NCI-H748 (cell line): Measurements from ENCODE around the gene ACOX1.
A peak's percentile ranks its signal among the peaks of the same experiment; 100 is the strongest.

Source experiments
- DNase-seq: peaks from one replicate; lab custom pipeline; 2025; ENCODE audit not compliant: unreplicated experiment; lab: John Stamatoyannopoulos, UW

Gene ACOX1

DNA sequence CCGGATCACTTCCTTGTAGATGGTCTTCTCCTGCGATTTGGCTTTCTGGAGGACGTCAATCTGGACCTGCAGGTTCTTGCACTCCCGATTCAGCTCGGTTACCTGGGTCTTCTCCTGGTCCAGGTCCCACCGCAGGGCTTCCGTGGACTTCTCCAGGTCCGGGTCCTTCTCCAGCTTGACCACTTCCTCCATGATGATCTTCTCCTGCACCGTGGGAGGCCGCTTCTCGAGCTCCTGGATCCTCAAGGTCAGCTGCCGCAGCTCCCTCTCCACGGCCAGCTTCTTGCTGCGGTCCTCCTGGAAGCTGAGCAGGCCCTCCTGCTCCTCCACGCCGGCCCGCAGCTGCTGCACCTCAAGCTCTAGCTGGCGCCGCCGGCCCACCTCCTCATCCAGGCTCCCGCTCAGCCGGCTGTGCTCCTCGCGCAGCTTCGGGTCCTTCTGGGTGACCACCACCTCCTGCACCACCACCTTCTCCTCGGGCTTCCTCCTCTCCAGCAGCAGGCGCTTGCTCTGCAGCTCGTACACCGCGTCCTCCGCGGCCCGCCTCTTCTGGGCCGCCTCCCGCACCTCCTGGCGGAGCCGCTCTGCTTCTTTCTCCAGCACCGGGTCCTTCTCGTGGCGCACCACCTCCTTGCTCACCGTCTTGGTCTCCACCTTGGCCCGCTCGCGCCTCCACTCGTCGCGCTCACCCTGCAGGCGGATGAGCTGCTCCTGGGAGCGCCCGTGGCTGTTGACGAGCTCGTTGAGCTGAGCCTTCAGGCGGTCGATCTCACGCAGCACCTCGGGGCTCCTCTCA, 29.9 kb upstream of the ACOX1 start:
- DNase-seq: no peak

GRCh38 chr17:76008208-76008607, 29.2 kb upstream of the ACOX1 start:
- no peak for DNase-seq

DNA sequence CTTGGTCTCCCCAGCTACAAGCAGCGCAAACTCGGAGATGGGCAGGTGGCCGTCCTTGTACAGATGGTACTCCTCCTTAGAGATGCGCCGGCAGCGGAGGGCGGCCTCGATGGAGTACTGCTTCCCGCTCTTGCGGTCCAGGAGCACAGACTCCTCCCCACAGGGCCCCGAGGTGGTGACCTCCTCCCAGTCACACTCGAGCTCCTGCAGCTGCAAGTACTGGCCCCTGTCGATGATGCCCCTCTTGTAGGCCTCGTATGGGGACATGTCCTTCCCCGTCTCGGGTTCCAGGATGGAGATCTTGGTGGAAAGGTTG, 28.8 kb upstream of the ACOX1 start:
- no peak for DNase-seq

- no peak for DNase-seq
Measured at GRCh38 chr17:76007131-76007849, 28.3 kb upstream of the ACOX1 start.

GRCh38 chr17:76005263-76006149, 26.5 kb upstream of the ACOX1 start:
- DNase-seq: peak; percentile 68

- no peak for DNase-seq
Measured at GRCh38 chr17:76004750-76005262, 25.8 kb upstream of the ACOX1 start.

DNA sequence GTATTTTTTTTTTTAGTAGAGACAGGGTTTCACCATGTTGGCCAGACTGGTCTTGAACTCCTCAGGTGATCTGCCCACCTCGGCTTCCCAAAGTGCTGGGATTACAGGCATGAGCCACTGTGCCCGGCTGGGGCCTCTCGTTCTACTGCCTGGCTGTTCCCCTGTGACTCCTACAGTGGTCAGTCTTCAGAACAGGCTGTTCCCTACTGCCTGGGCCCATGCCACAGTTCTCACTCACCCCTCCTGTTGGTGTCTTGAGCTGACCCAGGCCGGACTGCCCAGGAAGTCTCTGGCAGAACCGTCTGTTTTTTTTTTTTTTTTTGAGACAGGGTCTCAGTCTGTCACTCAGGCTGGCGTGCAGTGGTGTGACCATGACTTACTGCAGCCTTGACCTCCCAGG, 24.9 kb upstream of the ACOX1 start:
- DNase-seq: no peak

- no peak for DNase-seq
Measured at GRCh38 chr17:76002100-76002499, 23.1 kb upstream of the ACOX1 start.

DNA sequence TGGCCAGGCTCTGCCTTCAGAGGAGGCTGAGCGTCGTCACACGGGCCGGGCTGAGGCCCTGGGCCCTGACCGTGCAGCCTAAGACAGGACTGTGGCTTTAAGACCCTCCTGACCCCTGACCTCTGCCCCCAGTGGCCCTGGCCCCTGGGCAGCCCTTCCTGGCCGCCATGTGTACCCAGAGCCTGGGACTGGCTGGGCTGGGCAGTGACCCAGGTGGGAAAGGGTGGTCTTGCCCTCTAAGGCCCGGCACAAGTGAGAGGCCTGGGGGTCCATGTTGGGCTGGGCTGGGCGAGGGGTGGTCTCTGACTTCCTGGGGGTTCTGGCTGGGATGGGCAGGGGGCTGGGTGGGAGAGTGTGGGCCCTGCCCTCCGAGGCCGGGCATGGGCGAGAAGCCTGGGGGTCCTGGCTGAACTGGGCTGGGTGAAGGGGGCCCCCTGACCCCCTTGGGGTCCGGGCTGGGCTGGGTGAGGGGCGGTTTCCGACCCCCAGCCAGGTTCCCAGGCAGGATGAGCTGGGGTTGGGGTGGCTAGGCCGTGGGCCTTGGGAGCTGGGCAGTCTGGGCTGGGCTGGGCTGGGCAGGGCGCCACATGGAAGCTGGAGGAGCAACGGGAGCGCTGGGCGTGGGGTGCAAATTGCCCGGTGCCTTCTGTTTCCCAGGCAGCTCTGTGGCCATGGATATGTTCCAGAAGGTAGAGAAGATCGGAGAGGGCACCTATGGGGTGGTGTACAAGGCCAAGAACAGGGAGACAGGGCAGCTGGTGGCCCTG, 22.0 kb upstream of the ACOX1 start, which contains the start of gene CDK3:
TSS of gene CDK3 (plus strand) at position 101 of the 767 bp plus-strand sequence. CDS start at position 672, 571 bp downstream.
- DNase-seq: no peak

DNA sequence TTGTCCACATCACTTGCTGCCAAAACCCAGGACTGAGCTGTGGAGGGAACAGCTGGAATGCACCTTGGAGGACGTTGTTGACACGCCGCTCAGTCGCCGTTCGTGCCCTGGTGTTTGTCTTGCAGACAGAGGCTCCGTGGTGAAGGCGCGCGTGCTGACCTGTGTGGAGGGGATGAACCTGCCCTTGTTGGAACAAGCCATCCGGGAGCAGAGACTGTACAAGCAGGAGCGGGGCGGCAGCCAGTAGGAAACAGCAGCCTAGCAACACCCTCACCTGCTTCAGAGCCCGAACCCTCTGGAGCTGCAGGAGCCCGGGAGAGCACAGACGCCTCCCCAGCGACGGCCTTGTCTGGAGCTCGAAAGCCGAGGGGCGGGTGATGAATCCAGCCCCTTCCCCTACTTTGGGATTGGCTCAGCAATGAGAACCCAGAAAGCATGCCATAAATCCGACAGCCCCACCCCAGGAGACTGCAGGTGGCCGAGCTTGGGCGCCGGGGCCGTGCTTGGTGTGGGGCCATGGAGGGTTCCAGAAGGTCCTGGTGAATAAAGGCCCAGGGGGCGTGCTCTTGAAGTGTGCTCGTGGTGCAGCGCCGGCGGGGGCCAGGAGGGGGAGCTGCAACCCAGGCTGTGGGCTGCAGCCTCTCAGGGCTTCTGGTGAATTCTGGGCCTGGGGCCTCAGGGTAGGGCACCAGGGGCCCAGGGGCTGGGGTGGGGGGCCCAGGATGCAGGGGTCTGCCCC, 21.2 kb upstream of the ACOX1 start:
- DNase-seq: peak; percentile 18

GRCh38 chr17:75998327-75998795, 19.4 kb upstream of the ACOX1 start:
- DNase-seq: no peak

DNA sequence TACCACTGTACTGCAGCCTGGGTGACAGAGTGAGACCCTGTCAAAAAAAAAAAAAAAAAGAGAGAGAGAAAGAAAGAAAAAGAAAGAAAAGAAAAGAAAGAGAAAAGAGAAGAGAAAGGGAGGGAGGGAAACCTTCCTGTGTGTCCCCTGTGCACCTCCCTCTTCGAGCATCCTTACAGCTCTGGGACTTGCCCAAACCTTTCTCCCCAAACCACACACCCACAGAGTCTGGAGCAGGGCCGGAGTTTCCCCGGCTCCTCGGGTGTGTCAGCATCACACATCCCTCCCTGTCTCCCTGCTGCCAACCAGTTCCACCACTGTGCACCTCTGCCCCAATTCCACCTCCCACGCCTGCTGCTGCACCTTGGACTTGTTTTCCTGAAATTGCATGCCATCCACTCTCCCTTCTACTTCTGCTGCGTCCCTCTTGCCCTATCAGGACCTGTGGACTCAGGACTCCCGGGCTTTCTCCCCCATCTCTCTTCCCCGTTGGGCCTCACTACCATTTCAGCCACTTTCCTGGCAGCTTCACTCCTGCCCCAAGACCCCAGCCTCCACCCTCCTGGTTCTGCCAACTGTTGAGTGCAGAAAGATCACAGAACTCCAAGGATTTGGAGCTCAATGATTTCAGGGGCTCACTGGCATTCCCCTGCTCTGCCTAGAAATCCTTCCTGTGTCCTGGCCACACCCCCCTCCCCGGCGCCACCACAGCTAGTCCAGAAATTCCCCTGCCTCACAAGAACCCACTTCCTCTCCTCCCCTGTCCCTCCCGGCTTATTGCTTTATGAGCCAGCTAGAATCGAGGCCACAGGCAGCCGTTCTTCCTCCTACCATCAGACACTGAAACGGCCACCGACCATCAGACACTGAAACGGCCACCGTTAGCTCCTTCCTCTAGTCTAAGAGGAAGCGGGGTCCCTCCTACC, 18.0 kb upstream of the ACOX1 start:
- no peak for DNase-seq

GRCh38 chr17:75995385-75995925, 16.5 kb upstream of the ACOX1 start:
- no peak for DNase-seq

DNA sequence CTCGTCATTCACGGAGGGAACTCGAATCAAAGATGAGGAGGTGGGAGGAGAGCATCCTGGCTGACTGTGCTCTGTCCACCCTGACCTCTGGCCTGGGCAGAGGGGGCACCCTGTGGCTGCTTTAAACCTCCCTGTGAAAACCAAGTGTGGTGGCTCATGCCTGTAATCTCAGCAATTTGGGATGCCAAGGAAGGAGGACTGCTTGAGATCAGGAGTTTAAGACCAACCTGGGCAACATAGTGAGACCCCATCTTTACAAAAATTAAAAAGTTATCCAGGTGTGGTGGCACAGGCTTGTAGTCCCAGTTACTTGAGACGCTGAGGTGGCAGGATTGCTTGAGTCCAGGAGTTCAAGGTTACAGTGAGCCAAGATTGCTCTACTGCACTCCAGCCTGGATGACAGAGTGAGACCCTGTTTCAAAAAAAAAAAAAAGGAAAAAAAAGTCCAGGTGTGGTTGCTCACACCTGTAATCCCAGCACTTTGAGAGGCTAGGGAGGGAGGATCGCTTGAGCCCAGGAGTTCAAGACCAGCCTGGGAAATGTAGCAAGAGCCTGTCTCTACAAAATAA, 15.9 kb upstream of the ACOX1 start:
- no peak for DNase-seq

DNA sequence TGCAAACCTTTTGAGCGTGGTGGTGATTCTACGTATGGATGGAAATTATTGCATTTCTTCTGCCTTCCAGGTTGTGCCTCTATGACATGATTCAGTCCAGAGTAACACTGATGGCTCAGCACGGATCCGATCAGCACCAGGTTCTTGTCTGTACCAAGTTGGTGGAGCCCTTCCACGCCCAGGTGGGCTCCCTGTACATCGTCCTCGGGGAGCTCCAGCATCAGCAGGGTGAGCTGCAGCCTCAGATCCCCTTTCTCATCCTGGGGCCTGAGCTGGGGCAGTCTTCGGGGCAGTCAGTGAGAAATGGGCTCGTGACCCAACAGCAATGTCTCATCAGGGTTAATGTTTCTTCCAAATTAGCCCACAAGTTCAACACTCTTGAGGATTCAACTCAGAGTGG, 12.4 kb upstream of the ACOX1 start:
- no peak for DNase-seq

DNA sequence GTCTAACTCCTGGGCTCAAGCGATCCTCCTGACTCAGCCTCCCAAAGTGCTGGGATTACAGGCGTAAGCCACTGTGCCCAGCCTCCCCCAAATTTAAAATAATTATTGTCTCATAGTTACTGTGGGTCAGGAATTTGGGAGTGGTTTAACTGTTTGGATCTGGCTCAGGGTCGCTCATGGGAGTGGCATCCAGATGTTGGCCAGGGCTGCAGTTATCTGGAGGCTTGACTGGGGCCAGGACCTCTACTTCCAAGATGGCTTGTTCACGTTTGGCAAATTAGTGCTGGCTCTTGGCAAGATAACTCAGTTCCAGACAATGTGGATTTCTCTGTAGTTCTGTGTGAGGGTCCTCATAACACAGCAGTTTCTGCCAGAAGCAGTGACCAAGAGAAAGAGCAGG, 8.1 kb upstream of the ACOX1 start:
- DNase-seq: no peak

GRCh38 chr17:75985986-75986385, 7.0 kb upstream of the ACOX1 start:
- DNase-seq: no peak

DNA sequence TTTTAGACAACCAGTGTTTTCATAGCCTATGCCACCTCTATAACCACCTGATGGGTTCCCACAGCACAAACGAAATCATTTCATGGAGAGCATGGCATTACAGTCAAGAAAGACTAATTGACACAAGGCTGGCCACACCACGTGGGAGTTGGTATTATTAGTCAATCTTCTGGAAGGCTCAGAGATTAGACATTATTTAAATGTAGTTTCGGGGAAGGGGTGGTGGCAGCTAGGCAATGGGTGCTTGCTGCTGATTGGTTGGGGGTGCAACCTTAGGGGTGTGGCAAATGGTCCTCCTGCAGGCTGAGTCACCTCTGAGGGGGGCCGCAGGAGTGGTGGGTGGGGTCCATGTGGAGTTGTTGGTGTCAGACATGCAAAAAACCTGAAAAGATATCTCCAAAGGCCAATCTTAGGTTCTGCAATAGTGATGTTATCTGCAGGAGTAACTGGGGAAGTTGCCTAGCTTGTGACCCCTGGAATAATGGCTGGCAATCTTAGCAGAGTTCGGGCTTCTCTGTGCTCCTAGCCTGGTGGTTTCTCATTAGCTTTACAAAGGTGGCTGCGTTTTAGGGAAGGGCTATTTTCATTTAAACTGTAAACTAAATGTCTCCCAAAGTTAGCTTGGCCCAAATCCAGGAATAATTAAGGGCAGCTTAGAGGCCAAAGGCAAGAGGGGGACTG, 4.7 kb upstream of the ACOX1 start:
- DNase-seq: no peak
